ENCODE measurements around the gene CTBP2. TPM values are rescaled to one million over a fixed set of nuclear protein-coding genes. Genes with fewer than 3 reads are reported as not detected.

The CTBP2 gene
- 0.23 TPM in 2 replicates for total RNA-seq

DNA sequence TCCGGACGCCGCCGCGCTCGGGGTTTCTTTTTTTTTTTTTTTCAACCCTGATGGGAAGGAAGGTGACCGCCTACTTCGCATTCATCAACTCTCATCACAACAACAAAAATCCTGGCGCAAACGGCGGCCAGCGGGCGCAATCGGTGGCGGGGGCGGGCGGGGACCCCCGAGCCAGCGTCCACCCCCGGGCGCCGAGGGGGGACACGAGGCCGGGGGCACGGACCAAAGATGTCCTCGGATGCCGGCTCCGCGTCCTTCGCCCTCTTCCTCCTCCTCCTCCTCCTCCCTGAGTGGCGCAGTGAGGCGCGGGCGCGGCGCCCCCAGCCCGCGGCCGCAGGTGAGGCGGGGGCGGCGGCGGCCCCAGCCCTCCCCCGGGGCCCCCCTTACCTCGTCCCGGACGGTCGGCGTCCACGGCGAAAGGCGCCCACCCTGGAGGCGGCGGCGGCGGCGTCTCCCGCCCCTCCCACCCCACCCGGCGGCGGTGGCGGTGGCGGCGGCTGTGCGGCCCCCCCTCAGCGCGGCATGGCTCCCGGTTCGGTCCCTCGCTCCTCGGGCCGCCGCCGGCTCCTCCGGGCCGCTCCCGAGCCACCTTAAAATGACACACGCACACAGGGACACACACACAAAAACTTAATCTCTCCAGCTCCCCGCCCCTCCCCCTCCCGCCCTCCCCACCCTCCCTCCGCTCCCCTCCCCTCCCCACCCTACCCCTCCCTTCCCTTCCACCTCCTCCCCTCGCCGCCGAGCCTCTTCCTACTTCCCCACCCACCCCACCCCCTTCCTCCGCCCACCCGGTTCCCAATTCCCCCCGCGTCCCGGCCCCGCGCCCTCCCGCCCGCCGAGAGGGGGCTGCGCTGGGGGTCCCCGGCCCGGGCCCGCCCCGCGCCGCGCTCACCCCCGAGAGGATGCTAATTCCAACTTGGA, at the start of gene CTBP2:
Gene CTBP2, minus strand, starts transcription at position 632 of the 924 bp plus-strand sequence.
- intact Hi-C loops (cut with micrococcal nuclease): no loop called here

DNA sequence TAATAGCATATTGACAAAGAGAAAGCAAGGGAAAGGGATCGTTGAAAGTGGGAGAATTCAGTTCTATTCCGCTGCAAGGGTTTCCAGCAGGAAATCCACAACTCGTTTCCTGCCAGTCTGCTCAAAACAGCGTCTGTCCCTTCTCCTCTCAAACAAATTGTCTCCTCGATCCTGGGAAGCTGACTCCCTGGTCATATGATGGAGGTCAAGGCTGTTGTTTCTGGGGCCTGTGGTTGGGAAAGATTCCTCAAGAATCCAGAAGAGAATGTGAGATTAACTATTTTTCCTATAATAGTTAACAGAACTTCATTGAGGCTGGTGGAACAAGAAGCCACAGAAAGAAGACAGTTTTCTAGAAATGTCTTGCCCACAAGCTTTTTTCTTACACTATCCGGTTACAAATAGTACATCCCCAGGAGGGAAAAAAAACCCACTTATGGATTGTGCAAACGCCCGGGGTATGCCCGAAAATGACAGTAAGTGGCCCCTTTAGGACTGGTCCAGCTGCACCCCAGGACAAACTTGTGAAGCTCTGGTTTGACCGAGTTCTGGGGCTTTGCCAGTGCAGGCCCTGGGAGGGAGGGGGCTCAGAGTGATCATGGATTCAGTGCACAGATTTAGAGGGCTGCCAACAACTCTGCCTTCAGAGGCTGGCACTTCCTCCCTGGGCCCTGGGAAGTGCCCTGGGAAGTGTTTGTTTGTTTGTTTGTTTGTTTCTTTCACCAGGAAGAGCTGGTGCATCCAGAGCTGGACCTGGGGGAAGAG, 49.4 kb upstream of the CTBP2 start:
- intact Hi-C loops (cut with micrococcal nuclease): no loop called here

DNA sequence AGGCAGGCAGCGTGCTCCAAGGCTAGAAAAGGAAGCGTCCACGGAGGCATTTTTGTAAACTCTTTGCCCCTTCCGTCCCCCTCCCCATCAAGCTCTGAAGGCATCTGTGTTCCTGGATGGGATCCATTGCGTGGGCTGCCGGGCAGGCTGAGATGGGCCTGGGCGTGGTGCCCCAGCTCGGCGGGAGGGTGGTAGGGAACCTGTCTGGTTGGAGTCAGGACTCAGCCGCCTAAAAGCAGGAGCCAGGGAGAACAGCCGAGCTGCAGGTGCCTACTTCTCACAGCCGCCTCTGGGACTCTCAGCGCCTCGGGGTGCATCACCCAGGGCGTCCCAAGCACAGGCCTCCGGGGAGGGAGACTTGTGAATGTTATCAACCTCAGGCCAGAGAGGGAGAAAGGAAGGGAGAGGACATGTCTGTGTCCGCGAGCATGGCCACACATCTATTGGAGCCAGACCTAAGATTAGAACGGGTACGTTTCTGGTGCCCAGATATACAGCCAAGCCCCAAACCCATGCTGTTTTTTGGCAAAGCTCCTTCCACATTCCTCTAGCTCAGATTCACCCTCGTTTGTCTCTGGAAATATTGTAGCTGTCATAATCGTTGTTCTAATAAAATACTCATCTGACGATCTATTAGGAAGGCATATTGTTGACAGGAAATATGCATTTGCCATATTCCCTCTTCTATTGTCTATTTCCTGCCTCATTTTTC, 48.6 kb upstream of the CTBP2 start:
- intact Hi-C loops (cut with micrococcal nuclease): no loop called here

DNA sequence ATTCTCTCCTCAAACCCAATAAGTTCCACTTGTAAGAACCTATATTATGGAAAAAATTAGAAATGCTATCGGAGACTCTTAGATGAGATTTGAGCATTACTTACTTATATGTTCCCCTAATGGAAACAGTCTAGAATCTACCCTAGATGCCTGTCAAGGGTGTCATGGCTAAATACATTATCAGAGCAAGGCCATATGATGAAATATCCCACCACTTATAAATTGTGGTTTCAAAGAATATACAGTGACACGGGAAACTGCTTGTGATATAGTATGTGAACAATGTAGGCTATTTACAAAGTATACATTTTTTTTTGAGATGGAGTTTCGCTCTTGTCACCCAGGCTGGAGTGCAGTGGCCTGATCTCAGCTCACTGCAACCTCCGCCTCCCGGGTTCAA, 46.3 kb upstream of the CTBP2 start:
- intact Hi-C loops (cut with micrococcal nuclease): no loop called here

DNA sequence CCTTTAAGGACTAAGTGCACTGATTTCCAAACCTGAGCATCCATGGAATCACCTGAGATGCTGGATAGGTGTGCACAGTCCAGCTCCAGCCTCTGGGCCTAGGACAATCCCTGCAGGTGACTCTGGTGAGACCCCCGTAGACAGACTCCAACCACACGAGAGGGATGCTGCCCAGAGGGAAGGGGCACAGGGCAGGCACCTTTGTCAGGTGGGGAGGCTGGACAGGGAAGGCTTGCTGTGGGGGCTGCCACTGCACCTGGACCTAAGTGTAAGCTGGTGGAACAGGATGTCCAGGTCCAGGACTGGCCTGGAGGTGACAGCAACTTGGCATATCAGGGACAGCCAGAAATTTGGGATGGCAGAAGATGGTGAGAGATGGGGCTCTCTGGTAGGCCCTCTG, 45.1 kb upstream of the CTBP2 start:
- intact Hi-C loops (cut with micrococcal nuclease): no loop called here

DNA sequence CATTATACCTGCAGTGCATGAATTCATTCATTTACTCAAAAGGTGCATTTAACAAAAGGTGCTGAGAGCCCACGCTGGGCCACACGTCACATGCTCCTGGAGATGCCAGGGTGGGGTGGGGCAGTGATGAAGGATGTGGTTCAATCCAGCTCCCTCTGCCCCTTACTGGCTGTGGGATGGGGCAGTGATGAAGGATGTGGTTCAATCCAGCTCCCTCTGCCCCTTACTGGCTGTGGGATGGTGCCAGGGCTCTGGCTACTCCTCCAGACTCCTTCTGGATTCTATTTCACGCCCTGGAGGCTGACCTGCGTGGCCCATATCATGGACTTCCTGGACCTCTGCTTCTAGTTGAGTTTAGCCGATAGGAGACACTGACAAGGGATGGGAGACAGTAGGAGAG, 44.0 kb upstream of the CTBP2 start:
- intact Hi-C loops (cut with micrococcal nuclease): no loop called here

DNA sequence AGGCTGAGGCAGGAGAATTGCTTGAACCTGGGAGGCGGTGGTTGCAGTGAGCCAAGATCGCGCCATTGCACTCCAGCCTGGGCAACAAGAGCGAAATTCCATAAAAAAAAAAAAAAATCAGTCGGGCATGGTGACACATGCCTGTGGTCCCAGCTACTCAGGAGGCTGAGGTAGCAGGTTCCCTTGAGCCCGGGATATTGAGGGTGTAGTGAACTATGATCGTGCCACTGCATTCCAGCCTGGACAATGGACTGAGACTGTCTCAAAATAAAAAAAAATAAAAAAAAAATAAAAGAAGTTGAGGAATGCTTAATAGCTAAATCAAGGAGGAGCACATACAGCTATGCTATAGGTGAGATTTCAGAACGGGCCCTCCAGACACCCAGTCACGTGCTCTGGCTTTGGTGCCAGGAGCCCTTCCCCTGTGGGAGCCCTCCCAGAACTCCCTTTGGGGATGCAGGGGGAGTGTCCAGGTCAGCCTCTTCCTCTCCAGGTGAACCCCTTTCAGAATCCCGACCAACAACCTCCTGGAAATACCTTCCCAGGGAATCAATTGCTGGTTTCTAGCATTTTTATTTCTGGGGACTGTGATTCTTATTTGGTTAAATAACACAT, 42.9 kb upstream of the CTBP2 start:
- intact Hi-C loops (cut with micrococcal nuclease): no loop called here

DNA sequence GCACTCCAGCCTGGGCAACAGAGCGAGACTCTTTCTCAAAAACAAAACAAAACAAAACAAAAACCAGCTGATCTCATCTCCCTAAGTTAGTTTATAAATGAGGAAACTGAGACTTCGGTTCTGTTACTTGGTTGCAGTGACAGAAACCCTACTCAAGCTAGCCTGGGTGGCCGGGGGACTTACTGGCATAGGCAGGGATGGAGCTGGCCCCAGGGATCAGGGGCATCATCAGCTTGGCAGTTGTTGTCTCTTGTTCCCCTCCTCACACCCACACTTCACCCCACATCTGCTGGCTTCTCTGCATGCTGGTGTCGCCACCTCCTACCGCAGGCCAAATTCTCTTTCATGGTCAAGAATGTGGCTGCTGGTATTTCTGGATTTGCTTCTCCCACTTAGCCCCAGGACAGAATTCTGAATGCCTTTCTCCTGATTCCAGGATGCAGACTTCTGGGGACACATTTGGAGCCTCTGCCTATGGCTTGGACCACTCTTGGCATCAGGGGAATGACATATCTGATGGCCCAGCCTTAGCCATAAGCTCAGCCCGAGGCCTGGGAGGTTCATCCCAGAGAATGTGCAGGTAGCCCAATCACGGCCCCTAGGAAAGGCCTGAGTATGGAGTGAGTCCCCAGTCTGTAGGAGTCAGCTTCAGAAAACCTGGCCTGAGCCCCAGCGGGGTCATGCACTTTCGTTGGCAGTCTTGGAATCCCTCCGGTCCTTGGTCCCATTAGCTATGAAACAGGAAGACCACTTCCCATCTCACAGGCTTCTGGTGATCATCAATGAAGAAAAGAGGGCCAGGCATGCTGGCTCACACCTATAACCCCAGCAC, 41.6 kb upstream of the CTBP2 start:
- intact Hi-C loops (cut with micrococcal nuclease): no loop called here

DNA sequence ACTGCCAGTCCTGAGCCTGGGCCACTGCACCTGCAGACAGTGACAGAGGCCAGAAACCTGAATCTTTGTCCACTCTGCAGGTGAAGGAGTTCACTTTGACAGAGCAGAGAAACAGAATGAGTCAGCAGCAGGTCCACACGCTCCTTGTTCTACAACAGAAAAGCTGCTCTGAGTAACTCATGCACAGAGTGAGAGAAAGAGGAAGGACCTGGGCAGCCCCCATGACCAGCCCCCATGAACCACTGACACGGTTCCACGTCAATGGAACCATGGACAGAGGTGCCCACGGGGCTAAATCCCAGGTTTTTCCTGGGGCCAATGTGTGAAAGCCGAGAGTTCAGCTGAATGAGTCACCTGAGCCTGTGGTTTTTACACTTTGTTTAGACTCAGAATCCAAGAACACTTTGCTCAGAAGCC, 40.8 kb upstream of the CTBP2 start:
- intact Hi-C loops (cut with micrococcal nuclease): no loop called here

DNA sequence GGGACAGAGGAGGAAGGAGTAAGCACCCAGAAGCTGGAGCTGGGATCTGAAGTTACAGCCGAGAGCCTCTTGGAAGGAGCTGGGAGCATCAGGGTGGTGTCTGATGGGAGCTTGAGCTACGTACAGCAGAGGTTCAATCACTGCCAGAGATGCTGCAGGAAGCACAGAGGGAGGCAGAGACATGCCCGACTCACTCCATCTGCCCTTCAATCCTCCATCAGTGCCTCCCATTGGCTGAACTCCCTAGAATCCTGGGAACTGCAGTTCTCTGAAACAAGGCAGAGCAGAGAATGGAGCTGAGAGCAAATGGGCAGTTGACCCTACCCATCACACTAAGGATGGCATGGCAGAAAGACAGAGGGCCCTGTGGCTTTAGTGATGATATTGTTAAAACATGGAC, 40.0 kb upstream of the CTBP2 start:
- intact Hi-C loops (cut with micrococcal nuclease): no loop called here

DNA sequence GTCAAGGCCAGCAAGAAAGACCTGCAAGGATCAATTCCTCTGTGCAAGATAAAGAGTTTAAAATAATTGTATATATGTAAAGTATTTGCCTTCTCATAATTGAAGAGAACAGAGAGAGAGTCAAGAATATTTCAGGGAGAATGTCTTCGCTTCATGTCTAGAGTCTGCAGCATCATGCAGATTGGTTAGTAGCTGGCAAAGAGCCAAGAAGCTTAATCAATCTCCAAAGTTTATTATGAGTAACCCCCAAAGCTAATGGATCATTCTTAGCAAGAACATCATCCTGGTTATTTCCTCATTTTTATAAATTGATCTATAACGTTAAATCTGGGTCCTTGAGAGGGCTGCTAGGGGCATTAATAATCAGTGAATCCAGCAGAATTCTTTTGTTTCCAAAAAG, 38.9 kb upstream of the CTBP2 start:
- intact Hi-C loops (cut with micrococcal nuclease): no loop called here

DNA sequence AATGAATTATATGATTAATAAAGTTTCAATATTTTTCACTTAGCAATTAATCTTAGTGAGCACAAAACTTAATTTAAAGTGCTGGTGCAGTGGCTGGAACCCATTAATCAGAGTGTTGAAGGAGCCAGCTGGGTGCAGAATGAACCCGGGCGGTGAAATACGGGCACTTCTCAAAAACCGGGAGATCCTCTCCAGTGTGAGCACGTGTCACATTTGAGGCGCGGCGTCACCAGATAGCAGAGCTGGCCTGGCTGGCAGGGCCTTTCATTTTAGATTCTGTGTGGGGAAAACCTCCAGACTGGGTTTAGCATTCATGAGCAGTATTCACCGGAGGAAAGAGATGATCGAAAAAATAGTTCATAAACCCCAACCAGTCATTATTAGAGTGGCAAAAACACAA, 34.5 kb upstream of the CTBP2 start:
- intact Hi-C loops (cut with micrococcal nuclease): no loop called here

DNA sequence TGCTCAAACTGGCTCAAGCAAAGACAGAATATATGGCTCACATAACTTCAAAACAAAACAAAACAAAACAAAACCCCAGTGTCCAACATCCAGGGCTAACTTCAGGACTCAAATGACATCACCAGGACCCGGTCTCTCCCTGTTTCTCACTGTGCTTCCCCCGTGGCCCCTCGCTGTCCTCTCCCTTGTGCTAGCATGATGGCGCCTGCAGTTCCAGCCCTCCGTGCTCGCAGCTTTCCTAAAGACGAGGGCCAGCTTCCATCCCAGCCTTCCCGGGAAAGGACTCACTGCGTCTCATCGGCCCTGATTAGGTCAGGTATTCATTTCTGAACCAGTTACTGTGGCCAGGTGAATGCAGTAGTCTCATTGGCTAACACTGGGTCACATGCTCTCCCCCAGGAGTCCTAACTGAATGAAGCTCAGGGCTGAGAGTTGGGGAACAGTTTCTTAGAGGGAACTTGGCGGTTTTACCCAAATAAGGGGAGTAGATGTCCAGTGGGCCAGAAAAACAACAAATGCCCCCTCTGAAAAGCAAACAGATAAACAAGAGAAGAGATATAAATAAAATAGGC, 33.0 kb upstream of the CTBP2 start:
- intact Hi-C loops (cut with micrococcal nuclease): no loop called here

DNA sequence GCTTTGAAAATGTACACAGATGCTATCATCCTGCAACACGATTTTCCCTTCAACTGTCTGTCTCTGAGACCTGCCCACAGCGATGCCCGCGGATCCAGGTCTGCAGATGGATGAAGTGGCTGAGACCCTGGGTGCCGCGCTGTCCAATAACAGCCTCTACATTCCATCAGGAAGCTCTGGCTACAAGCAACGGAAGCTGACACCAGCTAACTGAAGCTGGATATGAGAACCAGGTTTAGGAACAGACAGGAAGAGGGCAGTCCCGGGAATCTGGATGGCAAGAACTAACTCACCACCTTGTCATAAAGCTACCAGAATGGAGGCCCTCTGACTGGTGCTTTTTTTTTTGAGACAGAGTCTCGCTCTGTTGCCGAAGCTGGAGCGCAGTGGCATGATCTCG, 32.3 kb upstream of the CTBP2 start:
- intact Hi-C loops (cut with micrococcal nuclease): no loop called here

DNA sequence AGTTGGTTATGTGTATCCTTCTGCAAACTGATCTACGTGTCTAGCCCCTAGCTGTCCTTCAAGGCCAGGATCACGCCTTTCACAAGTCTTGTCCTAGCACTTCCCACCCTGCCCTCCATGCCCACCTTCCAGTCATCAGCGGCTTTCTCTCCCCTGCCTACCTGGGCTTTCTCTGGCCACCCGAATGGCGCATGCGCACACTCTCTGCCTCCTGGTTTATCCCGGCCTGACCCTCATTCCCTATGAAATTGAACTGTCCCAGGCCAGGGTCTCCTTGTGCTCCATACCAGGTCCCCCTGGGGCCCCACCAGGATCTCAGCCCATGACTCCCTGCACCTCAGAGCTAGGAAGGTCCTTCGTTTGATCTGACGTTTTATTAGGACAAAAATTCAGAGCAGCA, 31.6 kb upstream of the CTBP2 start:
- intact Hi-C loops (cut with micrococcal nuclease): no loop called here

DNA sequence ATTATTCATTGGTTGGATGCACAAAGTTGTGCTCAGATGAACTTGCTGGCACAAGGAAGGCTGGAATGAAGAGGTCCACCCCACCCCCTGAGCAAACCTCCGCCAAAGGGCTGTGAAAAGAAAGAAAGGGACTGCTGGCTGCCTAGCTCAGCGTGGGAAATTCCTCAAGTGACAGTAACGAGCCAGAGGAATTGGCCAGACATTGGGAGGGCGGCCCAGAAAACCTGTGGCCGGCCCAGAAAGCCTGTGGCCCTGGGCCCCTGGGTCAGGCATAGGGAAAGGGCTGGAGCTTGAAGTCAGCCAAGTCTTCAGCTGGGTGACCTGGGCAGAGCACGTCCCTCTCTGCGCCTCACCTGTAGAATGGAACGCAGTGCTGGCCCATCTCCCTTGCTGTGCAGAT, 30.6 kb upstream of the CTBP2 start:
- intact Hi-C loops (cut with micrococcal nuclease): no loop called here

DNA sequence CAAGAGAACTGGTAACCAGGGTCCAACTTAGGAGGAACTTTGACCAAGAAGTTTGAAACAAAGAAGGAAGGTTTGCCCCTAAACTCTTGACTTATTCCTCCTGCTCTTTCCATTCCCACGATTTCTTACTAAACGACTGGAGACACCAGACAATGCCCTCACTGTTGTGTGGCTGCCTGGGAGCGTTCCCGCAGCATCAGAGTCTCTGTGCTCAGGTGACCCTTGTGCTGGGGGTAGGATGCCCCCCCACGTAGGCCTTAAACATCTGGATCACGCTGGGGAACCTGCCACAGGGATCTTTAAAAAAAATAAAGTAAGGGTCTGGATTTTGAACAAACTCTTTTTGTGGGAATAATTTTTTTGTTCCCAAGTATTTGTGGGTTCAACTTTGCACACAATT, 30.1 kb upstream of the CTBP2 start:
- intact Hi-C loops (cut with micrococcal nuclease): no loop called here

DNA sequence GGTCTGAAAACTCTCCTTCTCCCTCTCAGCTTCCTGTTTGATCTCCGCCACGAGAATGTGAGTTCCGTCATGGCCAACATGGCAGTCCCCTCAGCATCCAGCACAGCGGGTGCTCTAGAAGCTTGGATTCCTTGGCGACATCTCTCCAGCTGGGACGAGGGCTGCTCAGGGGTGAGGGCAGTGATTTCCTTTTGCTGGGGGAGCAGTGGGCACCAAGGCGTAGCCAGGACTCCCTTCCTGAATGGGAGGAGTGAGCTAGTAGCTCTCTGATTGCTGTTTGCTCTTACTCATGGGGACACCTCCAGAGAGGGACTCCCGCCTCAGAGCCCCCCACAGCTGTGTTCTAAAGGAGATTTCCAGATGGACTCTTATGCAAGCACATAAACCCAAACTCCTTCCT, 28.8 kb upstream of the CTBP2 start:
- intact Hi-C loops (cut with micrococcal nuclease): no loop called here

DNA sequence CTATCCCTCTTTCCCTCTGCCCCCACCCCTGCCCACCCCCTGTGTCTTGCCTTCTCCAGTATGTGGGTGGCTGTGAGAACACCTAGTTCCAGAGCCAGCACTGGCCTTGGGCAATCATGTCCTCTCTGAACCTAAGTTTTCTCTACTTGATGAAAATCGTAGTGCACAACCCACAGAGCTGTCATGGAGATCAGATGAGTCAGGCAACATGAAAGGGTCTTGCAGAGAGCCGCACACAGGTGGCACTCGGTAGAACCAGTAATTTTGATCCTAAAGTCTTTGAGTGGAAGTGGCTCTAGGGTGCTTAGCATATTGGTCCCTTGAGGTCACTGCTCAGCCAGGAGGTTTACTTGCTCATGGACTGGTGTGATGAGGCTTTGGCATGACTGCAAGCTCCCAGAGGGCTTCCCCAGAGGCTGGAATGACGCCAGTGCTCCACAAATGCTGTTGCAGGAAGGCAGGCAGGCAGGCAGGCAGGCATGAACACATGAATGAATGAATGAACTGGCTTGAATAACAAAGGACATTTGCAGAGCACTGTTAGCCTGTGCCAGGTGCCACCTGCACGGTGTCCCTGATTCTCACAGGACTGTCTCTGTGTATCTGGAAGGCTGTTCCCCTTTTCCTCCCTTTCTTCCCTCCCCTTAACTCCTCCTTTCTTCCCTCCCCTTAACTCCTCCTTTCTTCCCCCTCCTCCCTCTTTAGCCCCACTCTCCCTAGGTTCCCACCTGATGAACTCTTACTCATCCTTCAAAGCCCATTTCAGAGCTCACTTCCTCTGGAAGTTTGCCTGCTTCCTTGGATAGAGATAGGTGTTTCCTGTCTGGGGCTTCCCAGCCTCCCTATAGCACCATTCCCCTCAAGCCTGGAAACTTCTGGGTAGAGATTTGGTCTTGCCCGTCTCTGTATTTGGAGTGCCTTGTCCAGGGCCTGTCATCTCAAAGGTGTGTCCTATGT, 27.2 kb upstream of the CTBP2 start:
- intact Hi-C loops (cut with micrococcal nuclease): no loop called here
